Thoracic aorta (tissue), 2 donors: ENCODE results near the gene SLIT3. TPM values are rescaled to one million over a fixed set of nuclear protein-coding genes. Genes with fewer than 3 reads are reported as not detected.

Experiments used
- ATAC-seq: fragments of 150-250 bp; one replicate; pipeline ENCODE4 v1.8.0; 2017; ENCODE audit warnings: low read depth; ENCODE audit not compliant: insufficient number of reproducible peaks, low FRiP score
- DNase-seq: peaks from one replicate; pipeline ENCODE4 v3.0.0-alpha.2; 2020; ENCODE audit warnings: low spot score
- H3K27ac ChIP-seq, 2 donors: fragments of 200-600 bp; sonication (generic); 1 replicate in 1 of 2; 2 replicates in 1 of 2; pipeline ENCODE4 v1.5.1; 2016; ENCODE audit warnings: mild to moderate bottlenecking in 2 of 2, moderate library complexity in 2 of 2
- H3K27me3 ChIP-seq: fragments of 200-600 bp; sonication (generic); replicated peaks from 2 replicates; pipeline ENCODE4 v1.6.0; 2016; ENCODE audit warnings: mild to moderate bottlenecking; ENCODE audit not compliant: insufficient read depth
- H3K36me3 ChIP-seq: fragments of 200-600 bp; sonication (generic); one replicate; pipeline ENCODE4 v1.5.1; 2016
- H3K4me1 ChIP-seq, 2 donors: fragments of 200-600 bp; sonication (generic); 1 replicate in 1 of 2; 2 replicates in 1 of 2; pipeline versions ENCODE4 v1.5.1 to v1.6.0; 2016; ENCODE audit warnings: low read depth in 2 of 2, mild to moderate bottlenecking in 1 of 2; ENCODE audit not compliant: control insufficient read depth in 1 of 2
- H3K4me3 ChIP-seq: fragments of 200-600 bp; sonication (generic); 2 replicates; pipeline ENCODE4 v1.5.1; 2016; ENCODE audit warnings: mild to moderate bottlenecking
- H3K9me3 ChIP-seq: fragments of 200-600 bp; sonication (generic); 2 replicates; pipeline ENCODE4 v1.5.1; 2016
- total RNA-seq, 2 donors: library from RNA; depleted of rRNA; stranded (reverse); fragments of >200 nt; gene quantifications; one replicate each; pipeline versions ENCODE4 v1.1.0 to v1.2.3, GENCODE V29; 2016
- TF ChIP-seq, protein P1 (sequence below): fragments of 200-600 bp; sonication (generic); IDR thresholded peaks from one replicate; pipeline ENCODE4 v1.5.1; 2019; ENCODE audit warnings: antibody characterized with exemption

Gene SLIT3
- total RNA-seq, 2 donors from 2014 or later, result 80.1 to 86.9 TPM

DNA sequence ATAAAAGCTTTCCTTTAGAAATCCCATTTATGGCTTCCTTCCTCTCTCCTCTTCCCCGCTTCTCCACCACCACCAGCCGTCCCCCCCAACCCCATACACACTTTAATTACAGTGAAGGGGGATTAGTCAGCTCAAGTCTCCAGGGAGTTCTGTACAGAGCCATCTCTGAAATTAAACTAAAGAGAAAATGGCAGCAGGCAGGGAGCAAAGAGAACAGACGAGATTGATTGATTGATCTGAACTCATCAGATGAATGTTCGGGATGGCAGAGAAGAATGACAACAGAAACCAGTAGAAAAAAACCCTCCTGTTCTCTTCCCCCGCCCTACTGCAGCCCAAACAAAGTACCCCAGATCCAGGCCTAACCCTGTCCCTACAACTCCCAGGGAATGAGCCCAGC is 480.1 kb downstream of the SLIT3 start:
- Histone ChIP-seq H3K4me1 (peaks cover 7 to 24% of the 10 kb centered on the region in 2 donors), H3K36me3 (peaks cover 5% of the 10 kb centered on the region), H3K9me3 (no peaks in the 10 kb centered on the region), H3K27me3 (no peaks in the 10 kb centered on the region), H3K27ac (no peak overlapping the region), H3K4me3 (no peak overlapping the region)
- TF ChIP-seq, protein P1, sequence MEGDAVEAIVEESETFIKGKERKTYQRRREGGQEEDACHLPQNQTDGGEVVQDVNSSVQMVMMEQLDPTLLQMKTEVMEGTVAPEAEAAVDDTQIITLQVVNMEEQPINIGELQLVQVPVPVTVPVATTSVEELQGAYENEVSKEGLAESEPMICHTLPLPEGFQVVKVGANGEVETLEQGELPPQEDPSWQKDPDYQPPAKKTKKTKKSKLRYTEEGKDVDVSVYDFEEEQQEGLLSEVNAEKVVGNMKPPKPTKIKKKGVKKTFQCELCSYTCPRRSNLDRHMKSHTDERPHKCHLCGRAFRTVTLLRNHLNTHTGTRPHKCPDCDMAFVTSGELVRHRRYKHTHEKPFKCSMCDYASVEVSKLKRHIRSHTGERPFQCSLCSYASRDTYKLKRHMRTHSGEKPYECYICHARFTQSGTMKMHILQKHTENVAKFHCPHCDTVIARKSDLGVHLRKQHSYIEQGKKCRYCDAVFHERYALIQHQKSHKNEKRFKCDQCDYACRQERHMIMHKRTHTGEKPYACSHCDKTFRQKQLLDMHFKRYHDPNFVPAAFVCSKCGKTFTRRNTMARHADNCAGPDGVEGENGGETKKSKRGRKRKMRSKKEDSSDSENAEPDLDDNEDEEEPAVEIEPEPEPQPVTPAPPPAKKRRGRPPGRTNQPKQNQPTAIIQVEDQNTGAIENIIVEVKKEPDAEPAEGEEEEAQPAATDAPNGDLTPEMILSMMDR, result no peak
- no peak for ATAC-seq
- no peak for DNase-seq

DNA sequence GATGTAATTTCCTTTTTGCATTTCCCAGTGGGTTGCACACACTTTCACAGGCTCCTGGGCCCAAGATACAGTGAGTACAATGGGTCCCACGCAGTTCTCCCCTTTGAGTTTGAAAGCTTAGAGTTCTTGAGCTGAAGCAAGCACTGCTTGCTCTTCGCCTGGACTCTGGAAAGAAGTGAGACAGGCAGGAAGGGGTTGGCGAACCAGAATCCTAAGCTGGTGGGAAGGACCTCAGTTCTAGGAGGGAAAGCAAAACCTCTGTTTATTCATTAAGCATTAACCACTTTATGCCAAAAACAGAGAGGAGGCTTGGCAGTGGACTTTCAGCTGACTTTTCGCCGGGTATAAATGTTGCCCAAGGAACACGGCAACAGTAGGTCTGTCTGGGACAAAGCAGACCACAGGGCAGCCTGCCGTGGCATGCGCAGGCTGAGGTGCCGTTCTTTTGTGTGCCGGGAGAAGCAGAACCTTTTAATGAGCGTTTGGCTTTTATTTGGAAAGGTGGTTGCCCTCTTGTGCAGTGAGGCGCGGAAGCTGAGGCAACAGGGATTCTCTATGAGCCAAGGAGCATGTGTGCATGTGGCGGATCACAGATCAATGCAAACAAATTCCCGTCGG is 481.8 kb downstream of the SLIT3 start:
- Histone ChIP-seq H3K27ac (no peak overlapping the region), H3K36me3 (peaks cover 5% of the 10 kb centered on the region), H3K9me3 (no peaks in the 10 kb centered on the region), H3K4me1 (peaks cover 7 to 23% of the 10 kb centered on the region in 2 donors), H3K27me3 (no peaks in the 10 kb centered on the region), H3K4me3 (no peak overlapping the region)
- TF ChIP-seq, protein P1, result no peak
- DNase-seq, result no peak
- no peak for ATAC-seq

DNA sequence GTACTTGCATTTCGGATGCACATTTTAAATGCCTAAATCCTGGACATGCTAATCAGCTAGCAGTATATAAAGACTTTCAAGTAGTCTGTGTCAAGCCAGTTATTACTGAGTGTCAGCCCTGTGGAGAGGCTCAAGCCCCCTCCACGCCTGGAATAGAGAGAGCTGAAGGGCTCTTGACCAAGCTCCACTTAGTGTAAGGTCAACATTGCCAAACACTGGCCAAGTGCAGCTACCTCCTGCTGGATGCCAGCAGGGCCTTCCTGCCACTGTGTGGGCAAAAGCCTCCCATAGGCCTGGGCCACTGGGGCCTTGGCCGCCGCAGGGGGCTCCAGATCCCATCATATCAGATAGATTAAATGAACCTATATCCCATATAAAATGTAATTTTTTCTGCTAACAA is 482.4 kb downstream of the SLIT3 start:
- Histone ChIP-seq H3K4me3 (no peak overlapping the region), H3K36me3 (peaks cover 5% of the 10 kb centered on the region), H3K27me3 (no peaks in the 10 kb centered on the region), H3K9me3 (no peaks in the 10 kb centered on the region), H3K4me1 (peaks cover 7 to 23% of the 10 kb centered on the region in 2 donors), H3K27ac (no peak overlapping the region)
- TF ChIP-seq, protein P1, result no peak
- no peak for ATAC-seq
- no peak for DNase-seq

DNA sequence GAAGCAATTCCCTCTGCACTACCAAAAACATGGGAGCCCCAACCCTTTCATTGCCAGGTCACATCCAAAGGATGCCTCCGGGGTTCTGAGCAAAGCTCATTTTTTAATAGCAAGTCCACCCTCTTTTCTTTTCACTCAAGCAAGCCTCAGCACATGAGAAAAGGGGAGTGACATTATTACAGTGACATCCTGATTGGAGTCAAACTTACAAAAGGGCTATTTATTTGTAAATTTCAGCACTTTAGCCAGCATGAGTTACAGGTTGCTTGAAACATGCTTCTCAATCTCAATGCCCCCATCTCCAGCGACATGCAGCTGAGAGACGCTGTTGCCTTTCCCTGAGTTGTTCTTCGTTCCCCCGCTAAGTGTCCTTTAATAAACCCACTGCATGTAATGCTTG is 483.3 kb downstream of the SLIT3 start:
- Histone ChIP-seq H3K4me3 (no peak overlapping the region), H3K9me3 (no peaks in the 10 kb centered on the region), H3K4me1 (peaks cover 7 to 18% of the 10 kb centered on the region in 2 donors), H3K27me3 (no peaks in the 10 kb centered on the region), H3K27ac (no peak overlapping the region), H3K36me3 (peaks cover 5% of the 10 kb centered on the region)
- DNase-seq (no peak), ATAC-seq (no peak)
- TF ChIP-seq, protein P1, result no peak

DNA sequence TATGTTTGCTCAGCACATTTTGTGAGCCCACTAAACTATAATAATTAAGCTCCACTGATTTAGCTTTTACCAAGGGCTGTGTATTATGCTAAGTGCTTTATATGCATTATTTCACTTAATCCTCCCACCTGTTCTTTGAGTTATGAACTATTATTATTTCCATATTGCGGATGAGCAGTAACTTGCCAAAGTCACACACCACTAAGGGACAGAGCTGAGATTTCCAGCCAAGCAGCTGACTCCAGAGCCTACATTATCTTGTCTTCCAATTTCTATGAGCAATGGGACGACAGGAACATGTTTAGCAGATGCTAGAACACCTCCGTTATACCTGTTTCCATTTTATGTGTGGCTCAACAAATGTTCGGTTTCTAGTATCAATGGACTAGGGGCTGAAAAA is 484.3 kb downstream of the SLIT3 start:
- H3K4me3 ChIP-seq, result no peak overlapping the region
- H3K27ac ChIP-seq, result no peak overlapping the region
- no peaks in the 10 kb centered on the region for H3K27me3 ChIP-seq
- no peaks in the 10 kb centered on the region for H3K9me3 ChIP-seq
- ATAC-seq (no peak), DNase-seq (no peak)
- H3K4me1 ChIP-seq, result peaks cover 5 to 8% of the 10 kb centered on the region in 2 donors
- peaks cover 5% of the 10 kb centered on the region for H3K36me3 ChIP-seq
- TF ChIP-seq, protein P1, result no peak
